Activated naive CD8-positive, alpha-beta T cell treated with anti-CD3 and anti-CD28 coated beads, Interleukin-2, amount 10 ng/mL, durations not matched to agents 7 days and 5 days (primary cell): ENCODE measurements around the gene ATF3. TPM values are rescaled to one million over a fixed set of nuclear protein-coding genes. Genes with fewer than 3 reads are reported as not detected.
"Not testable (repeated sequence)": the region's sequence is repeated elsewhere in the genome, so short reads cannot be mapped to it uniquely, and the experiment has no call there.

ENCODE experiments used
- ATAC-seq: fragments of 150-1000 bp; cut with Tn5 transposase; one replicate; pipeline ENCODE4 v1.10.0; 2021; ENCODE audit warnings: low read depth, moderate library complexity
- POLR2A ChIA-PET: fragments of 350-600 bp; sonication (Branson Sonifier 250); formaldehyde crosslinking; loops from one replicate; lab custom pipeline; 2021; ENCODE audit warnings: antibody characterized with exemption; lab: Charles Lee
- DNase-seq: peaks from one replicate; pipeline ENCODE4 v3.0.0; 2021
- H3K27ac Mint-ChIP-seq: one replicate; pipeline ENCODE4 v1.8.0; 2022; ENCODE audit warnings: mild to moderate bottlenecking, mixed read lengths
- H3K27me3 Mint-ChIP-seq: one replicate; pipeline ENCODE4 v1.8.0; 2022; ENCODE audit warnings: mild to moderate bottlenecking, moderate library complexity, mixed read lengths
- H3K36me3 Mint-ChIP-seq: one replicate; pipeline ENCODE4 v1.8.0; 2021; ENCODE audit warnings: mild to moderate bottlenecking, mixed read lengths
- H3K4me1 Mint-ChIP-seq: one replicate; pipeline ENCODE4 v1.8.0; 2021; ENCODE audit warnings: mixed read lengths
- H3K4me3 Mint-ChIP-seq: one replicate; pipeline ENCODE4 v1.8.0; 2022; ENCODE audit warnings: mild to moderate bottlenecking, moderate library complexity, mixed read lengths
- H3K9me3 Mint-ChIP-seq: one replicate; pipeline ENCODE4 v1.8.0; 2021; ENCODE audit warnings: mixed read lengths
- total RNA-seq, 2 experiments: library from RNA; stranded (reverse); gene quantifications; one replicate each; pipeline ENCODE4 v1.2.3, GENCODE V29; 2021

Gene ATF3
- total RNA-seq, 2 experiments from 2014 or later = 13.1 to 13.8 TPM

- H3K27ac Mint-ChIP-seq = no peak overlapping the region
- POLR2A ChIA-PET = no interaction called here
- H3K9me3 Mint-ChIP-seq = no peaks in the 10 kb centered on the region
- H3K36me3 Mint-ChIP-seq = no peaks in the 10 kb centered on the region
- DNase-seq (no peak), ATAC-seq (no peak)
- H3K4me1 Mint-ChIP-seq = no peaks in the 10 kb centered on the region
- H3K27me3 Mint-ChIP-seq = peaks cover 11% of the 10 kb centered on the region
- no peak overlapping the region for H3K4me3 Mint-ChIP-seq
These were observed 38.0 kb downstream of the ATF3 start for GRCh38 chr1:212646588-212646987.

GRCh38 chr1:212647004-212647403 lies 38.4 kb downstream of the ATF3 start:
- POLR2A ChIA-PET = no interaction called here
- peaks cover 11% of the 10 kb centered on the region for H3K27me3 Mint-ChIP-seq
- DNase-seq (no peak), ATAC-seq (no peak)
- H3K4me1 Mint-ChIP-seq = no peaks in the 10 kb centered on the region
- H3K27ac Mint-ChIP-seq = no peak overlapping the region
- H3K4me3 Mint-ChIP-seq = no peak overlapping the region
- no peaks in the 10 kb centered on the region for H3K36me3 Mint-ChIP-seq
- H3K9me3 Mint-ChIP-seq = no peaks in the 10 kb centered on the region

- DNase-seq = no peak
- Mint-ChIP-seq H3K4me1 (no peaks in the 10 kb centered on the region), H3K4me3 (no peak overlapping the region), H3K27ac (no peak overlapping the region), H3K27me3 (peaks cover 8% of the 10 kb centered on the region), H3K36me3 (no peaks in the 10 kb centered on the region), H3K9me3 (no peaks in the 10 kb centered on the region)
- no peak for ATAC-seq
- POLR2A ChIA-PET = interaction anchor here (0.5 kb wide), 1 partner anchor 116 kb away, joined by 7 read pairs; no protein-coding TSS in a partner anchor
These were observed 39.9 kb downstream of the ATF3 start for GRCh38 chr1:212648431-212648830.

DNA sequence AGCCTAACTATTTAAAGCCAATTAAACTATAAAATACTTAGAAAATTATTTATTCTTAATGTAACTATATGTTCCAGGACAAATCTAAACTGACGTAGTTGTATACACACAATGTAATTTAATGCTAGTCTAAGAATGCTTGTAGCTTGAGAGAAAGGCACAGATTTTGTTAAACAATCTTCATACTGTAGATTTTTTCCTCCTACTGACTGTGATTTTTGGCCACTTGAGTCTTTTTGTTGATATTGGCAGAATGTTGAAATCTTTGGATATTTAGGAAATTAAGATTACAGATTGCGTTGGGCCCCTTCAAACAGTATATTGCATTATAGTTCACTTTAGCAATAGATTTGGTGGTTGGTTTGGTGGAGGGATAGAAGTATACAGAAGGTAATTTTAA lies 40.5 kb downstream of the ATF3 start:
- no peak for DNase-seq
- Mint-ChIP-seq H3K27me3 (peaks cover 12% of the 10 kb centered on the region), H3K4me3 (no peak overlapping the region), H3K4me1 (no peaks in the 10 kb centered on the region), H3K27ac (no peak overlapping the region), H3K9me3 (no peaks in the 10 kb centered on the region), H3K36me3 (no peaks in the 10 kb centered on the region)
- no peak for ATAC-seq
- POLR2A ChIA-PET = interaction anchor here (0.5 kb wide), 1 partner anchor 115 kb away, joined by 7 read pairs; no protein-coding TSS in a partner anchor

- Mint-ChIP-seq H3K9me3 (no peaks in the 10 kb centered on the region), H3K27me3 (peaks cover 16% of the 10 kb centered on the region), H3K4me1 (no peaks in the 10 kb centered on the region), H3K36me3 (no peaks in the 10 kb centered on the region), H3K4me3 (no peak overlapping the region), H3K27ac (no peak overlapping the region)
- POLR2A ChIA-PET = no interaction called here
- DNase-seq = no peak
- no peak for ATAC-seq
These were observed 41.7 kb downstream of the ATF3 start for GRCh38 chr1:212650228-212650627.

DNA sequence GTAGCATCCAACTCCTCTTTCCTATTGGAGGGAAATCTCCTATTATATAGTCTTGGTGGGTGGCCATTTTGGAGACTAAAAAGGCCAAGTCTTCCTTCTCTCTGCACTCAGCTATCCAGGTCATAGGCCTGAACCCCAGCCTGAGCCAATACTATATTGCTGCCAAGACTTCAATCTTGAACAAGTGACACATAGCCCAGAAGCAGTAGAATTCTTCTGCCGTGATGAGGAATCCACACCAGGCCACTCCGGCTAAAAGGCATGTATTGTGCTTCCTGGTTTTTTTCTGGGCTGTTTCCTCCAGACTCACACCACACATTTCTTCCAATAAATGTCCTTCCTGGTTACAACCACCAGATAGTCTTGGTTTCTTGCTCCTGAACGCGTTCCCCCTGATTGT lies 43.0 kb downstream of the ATF3 start:
- no peaks in the 10 kb centered on the region for H3K9me3 Mint-ChIP-seq
- DNase-seq (no peak), ATAC-seq (no peak)
- no peaks in the 10 kb centered on the region for H3K36me3 Mint-ChIP-seq
- H3K4me1 Mint-ChIP-seq = no peaks in the 10 kb centered on the region
- H3K27ac Mint-ChIP-seq = no peak overlapping the region
- H3K27me3 Mint-ChIP-seq = peaks cover 13% of the 10 kb centered on the region
- POLR2A ChIA-PET = no interaction called here
- no peak overlapping the region for H3K4me3 Mint-ChIP-seq

DNA sequence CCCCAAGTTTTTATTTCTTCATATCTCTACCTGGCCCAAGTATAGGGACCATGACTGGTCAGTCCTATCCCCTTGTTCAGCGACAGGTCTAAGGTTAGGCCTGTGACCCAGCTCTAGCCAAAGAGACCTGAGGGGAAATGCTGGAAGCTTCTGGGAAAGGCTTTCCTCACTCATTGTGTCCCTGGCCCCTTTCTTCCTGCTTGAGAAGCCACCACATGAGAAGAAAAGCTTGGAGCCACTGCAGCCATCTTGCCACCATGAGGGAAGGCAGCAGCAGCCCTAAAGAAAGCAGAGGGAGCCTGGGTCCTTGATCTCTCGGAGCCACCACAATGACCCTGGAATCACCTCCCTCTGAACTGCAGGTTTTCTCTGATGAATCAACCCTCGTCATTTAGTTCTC lies 43.4 kb downstream of the ATF3 start:
- H3K9me3 Mint-ChIP-seq = no peaks in the 10 kb centered on the region
- no peak overlapping the region for H3K4me3 Mint-ChIP-seq
- POLR2A ChIA-PET = no interaction called here
- DNase-seq (no peak), ATAC-seq (no peak)
- H3K4me1 Mint-ChIP-seq = no peaks in the 10 kb centered on the region
- H3K36me3 Mint-ChIP-seq = no peaks in the 10 kb centered on the region
- H3K27ac Mint-ChIP-seq = no peak overlapping the region
- H3K27me3 Mint-ChIP-seq = peaks cover 13% of the 10 kb centered on the region

GRCh38 chr1:212652609-212653008 lies 44.0 kb downstream of the ATF3 start:
- H3K9me3 Mint-ChIP-seq = no peaks in the 10 kb centered on the region
- POLR2A ChIA-PET = no interaction called here
- peaks cover 13% of the 10 kb centered on the region for H3K27me3 Mint-ChIP-seq
- DNase-seq (no peak), ATAC-seq (no peak)
- H3K36me3 Mint-ChIP-seq = no peaks in the 10 kb centered on the region
- H3K27ac Mint-ChIP-seq = peak overlapping the region; percentile 36
- H3K4me3 Mint-ChIP-seq = no peak overlapping the region
- H3K4me1 Mint-ChIP-seq = no peaks in the 10 kb centered on the region

GRCh38 chr1:212655668-212656440 lies 47.3 kb downstream of the ATF3 start:
- no peaks in the 10 kb centered on the region for H3K4me1 Mint-ChIP-seq
- H3K4me3 Mint-ChIP-seq = no peak overlapping the region
- no peaks in the 10 kb centered on the region for H3K9me3 Mint-ChIP-seq
- no peak for ATAC-seq
- no peaks in the 10 kb centered on the region for H3K36me3 Mint-ChIP-seq
- DNase-seq = no peak
- H3K27ac Mint-ChIP-seq = no peak overlapping the region
- H3K27me3 Mint-ChIP-seq = peaks cover 20% of the 10 kb centered on the region
- POLR2A ChIA-PET = interaction anchor here (0.5 kb wide), 1 partner anchor 16 kb away, joined by 3 read pairs; no protein-coding TSS in a partner anchor

- Mint-ChIP-seq H3K9me3 (no peaks in the 10 kb centered on the region), H3K4me1 (no peaks in the 10 kb centered on the region), H3K27ac (no peak overlapping the region), H3K36me3 (no peaks in the 10 kb centered on the region), H3K4me3 (no peak overlapping the region), H3K27me3 (peaks cover 24% of the 10 kb centered on the region)
- no peak for DNase-seq
- ATAC-seq = no peak
- POLR2A ChIA-PET = interaction anchor here (0.5 kb wide), 1 partner anchor 17 kb away, joined by 3 read pairs; no protein-coding TSS in a partner anchor
These were observed 48.2 kb downstream of the ATF3 start for GRCh38 chr1:212656730-212657129.

- ATAC-seq, H3K4me1 Mint-ChIP-seq, H3K4me3 Mint-ChIP-seq, H3K36me3 Mint-ChIP-seq, H3K27ac Mint-ChIP-seq, H3K9me3 Mint-ChIP-seq, POLR2A ChIA-PET, DNase-seq: not testable (repeated sequence)
- H3K27me3 Mint-ChIP-seq = peaks cover 31% of the 10 kb centered on the region
These were observed 49.7 kb downstream of the ATF3 start for GRCh38 chr1:212658250-212658649.

- Mint-ChIP-seq H3K4me1 (peaks cover 19% of the 10 kb centered on the region), H3K27me3 (peaks cover 17% of the 10 kb centered on the region), H3K9me3 (no peaks in the 10 kb centered on the region), H3K36me3 (no peaks in the 10 kb centered on the region), H3K27ac (no peak overlapping the region), H3K4me3 (peak overlapping the region; percentile 37)
- no peak for DNase-seq
- POLR2A ChIA-PET = interaction anchor here (0.6 to 1.7 kb wide), 6 partner anchors 19 to 192 kb away, joined by 3 to 8 read pairs (median 4); partner anchors contain the start of gene ATF3
- no peak for ATAC-seq
These were observed 56.0 kb downstream of the ATF3 start for GRCh38 chr1:212664409-212665199.

GRCh38 chr1:212665241-212666115 lies 56.9 kb downstream of the ATF3 start:
- peak overlapping the region; percentile 85 for H3K27ac Mint-ChIP-seq
- ATAC-seq = peak; percentile 98
- POLR2A ChIA-PET = interaction anchor here (0.6 to 1.7 kb wide), 6 partner anchors 18 to 192 kb away, joined by 3 to 8 read pairs (median 4); partner anchors contain the start of gene ATF3
- no peaks in the 10 kb centered on the region for H3K9me3 Mint-ChIP-seq
- DNase-seq = peak; percentile 92
- H3K4me3 Mint-ChIP-seq = peak overlapping the region; percentile 86
- no peaks in the 10 kb centered on the region for H3K36me3 Mint-ChIP-seq
- H3K4me1 Mint-ChIP-seq = peaks cover 19% of the 10 kb centered on the region
- peaks cover 12% of the 10 kb centered on the region for H3K27me3 Mint-ChIP-seq
